G401.6 (cell line): ENCODE measurements around the gene ACOX2.
"Not testable (repeated sequence)": the region's sequence is repeated elsewhere in the genome, so short reads cannot be mapped to it uniquely, and the experiment has no call there.

Experiments used
- FAIRE-seq: peaks from 2 replicates; lab custom pipeline; 2012; peaks lifted over from hg19 to GRCh38; lab: Jason Lieb, UNC

The ACOX2 gene

DNA sequence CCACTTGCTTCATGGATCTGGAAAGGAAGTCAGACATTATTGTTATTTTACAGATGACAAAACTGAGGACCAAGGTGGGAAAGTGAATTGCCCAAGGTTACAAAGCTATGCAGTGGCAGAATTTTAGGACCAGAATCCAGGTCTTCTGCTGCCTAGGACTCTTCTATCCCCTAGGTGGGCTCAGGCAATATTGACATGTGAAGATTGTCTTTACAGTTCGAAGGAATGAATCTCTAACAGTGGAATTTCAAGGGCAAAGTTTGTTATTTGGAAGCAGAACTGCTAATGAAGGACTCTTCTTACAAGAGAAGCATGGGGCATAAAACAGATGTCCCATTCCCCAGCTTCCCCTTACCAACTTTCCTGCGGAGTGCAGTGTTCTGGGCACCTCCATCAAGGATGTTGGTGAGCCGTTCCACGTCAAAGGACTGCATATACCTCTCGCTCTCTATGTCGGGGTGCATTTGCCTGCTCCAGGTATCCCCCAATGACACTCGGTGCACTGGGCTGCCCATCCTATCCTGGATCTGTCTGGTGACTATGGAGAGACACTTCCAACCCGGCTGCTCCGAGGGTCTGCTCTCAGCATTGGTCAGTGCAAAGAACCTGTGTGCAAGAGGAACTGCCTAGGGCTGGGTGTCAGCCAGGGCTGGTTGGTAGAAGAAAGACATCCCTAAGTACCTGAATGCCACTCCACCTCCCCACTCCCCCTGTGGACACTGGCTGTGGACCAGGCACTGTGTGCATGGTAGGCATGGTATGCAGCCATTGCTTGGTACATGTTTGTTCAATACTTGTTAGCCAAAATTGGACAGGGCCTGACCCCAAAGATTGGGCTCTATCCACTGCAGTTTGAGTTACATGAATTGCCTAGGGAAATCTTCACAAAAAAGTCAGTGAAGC is 2.1 kb downstream of the ACOX2 start:
- no peak for FAIRE-seq

GRCh38 chr3:58532794-58533220 is 4.2 kb downstream of the ACOX2 start:
- FAIRE-seq, result peak; percentile 62

- no peak for FAIRE-seq
These were observed 5.0 kb downstream of the ACOX2 start for GRCh38 chr3:58531956-58532355.

DNA sequence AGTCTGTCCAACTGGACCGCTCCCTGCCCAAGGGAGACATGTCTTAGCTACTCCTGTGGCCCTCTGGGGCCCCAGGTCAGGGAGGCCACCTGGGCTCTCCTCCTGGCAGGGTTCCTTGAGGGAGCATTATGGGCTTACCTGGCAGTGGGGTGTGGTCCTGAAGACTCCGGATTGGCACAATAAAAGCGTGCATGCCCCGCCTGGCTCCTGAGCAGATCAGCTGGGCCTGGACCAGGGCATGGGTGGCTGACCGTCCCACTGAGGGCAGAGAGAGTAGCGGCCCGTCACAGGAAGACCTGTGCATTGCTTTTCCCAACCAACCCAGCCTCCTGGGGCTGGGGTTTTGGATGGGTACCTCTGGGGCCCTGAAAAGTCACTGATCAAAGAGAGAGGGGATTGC is 5.4 kb downstream of the ACOX2 start:
- FAIRE-seq, result no peak

DNA sequence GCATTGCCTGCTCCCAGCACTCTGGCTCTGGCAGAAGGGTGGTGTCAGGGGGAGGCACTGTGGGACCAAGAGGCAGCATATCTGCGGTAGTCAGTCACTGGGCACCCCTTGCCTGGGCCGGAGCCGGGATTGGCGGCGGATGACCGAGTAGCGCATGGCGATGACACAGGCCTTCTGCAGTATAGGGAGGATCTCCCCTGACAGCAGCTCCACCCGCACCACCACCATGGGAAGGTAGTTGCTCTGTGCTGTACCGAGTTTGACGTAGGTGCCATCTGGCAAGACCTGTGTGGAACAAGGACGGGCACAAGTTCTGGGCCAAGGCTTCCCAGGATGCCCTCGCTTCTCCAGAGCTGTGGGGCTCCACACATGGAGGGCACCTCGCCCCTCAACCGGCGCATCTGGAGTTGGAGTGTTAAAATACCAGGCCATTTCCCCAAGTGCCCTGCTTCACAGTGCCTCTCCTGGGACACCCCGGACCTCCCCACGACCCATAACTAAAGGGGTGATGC is 6.6 kb downstream of the ACOX2 start:
- no peak for FAIRE-seq

- peak; percentile 40 for FAIRE-seq
These were observed 7.3 kb downstream of the ACOX2 start for GRCh38 chr3:58529516-58530353.

DNA sequence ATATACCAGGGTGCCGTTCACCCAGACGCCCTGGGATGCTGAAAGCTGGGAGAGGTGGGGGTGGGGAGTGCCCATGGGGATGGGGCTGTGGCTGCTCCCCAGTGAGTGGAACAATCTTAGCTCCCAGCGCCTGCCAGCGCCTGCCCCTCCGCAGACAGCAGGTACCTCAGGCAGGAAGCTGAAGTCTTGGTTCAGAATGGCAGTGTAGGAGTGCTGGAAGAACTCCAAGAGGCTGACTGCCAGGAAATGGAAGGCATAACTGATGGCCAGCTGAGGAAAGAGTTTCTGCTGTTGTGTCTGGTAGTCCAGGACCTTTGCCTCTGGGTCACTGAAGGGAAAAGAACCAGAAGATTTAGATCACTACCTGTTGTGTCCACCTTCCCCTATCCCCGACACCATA is 8.4 kb downstream of the ACOX2 start:
- FAIRE-seq, result no peak

DNA sequence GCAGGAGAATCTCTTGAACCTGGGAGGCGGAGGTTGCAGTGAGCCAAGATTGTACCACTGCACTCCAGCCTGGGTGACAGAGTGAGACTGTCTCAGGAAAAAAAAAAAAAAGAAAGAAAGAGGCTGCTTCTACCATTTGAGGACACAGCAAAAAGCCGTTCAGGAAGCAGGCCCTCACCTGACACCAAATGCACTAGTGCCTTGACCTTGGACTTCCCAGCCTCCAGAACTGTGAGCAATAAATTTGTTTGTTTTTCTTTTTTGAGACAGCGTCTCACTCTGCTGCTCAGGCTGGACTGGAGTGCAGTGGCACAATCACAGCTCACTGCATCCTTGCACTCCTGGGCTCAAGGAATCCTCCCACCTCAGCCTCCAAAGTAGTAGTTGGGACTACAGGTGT is 9.6 kb downstream of the ACOX2 start:
- FAIRE-seq, result not testable (repeated sequence)

DNA sequence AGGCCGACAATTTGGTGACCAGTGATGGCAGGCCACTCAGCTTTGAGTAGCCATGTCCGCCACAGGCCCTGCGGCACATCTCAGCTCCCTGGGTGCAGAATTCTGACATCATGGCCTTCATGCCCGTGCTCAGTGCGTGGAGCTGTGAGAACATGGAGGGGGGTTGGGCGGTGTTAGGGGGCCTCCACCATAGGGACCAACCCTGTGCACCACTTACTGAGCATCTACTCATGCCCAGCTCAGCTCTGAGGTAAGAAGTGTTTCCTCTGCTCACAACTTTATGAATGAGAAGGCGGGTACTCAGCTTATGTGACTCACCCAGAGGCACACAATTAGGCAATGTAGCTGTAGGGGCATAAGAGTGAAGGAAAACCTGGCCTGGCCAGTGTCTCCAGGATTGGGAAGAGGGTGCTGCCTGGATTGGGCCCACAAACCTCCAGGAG is 10.5 kb downstream of the ACOX2 start:
- peak; percentile 77 for FAIRE-seq

DNA sequence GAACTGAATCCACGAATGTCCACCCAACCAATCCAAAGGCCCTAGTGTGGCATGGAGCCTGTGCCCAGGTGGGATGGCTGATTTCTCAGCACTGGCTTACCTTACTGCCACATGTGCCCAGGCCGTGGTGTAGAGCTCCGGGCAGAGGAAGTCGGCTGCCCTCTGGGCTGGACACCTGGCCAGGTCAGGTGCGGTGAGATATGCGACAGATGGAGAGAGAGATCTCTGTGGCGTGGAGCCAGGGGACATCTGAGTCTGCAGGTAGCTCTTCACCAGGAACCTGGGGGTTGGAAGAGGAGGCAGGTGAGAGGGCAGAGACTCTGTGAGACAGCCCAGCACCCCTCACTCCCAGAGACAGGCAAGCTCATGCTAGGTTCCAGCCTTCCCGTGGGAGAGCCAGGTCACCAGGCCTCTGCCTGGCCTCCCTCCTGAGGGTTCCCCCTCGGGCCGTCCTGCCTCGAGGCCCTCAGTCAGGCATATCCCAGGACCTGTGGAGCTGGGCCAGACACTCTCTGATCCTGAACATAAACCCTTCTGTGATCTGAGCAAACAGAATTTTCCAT is 12.6 kb downstream of the ACOX2 start:
- no peak for FAIRE-seq

DNA sequence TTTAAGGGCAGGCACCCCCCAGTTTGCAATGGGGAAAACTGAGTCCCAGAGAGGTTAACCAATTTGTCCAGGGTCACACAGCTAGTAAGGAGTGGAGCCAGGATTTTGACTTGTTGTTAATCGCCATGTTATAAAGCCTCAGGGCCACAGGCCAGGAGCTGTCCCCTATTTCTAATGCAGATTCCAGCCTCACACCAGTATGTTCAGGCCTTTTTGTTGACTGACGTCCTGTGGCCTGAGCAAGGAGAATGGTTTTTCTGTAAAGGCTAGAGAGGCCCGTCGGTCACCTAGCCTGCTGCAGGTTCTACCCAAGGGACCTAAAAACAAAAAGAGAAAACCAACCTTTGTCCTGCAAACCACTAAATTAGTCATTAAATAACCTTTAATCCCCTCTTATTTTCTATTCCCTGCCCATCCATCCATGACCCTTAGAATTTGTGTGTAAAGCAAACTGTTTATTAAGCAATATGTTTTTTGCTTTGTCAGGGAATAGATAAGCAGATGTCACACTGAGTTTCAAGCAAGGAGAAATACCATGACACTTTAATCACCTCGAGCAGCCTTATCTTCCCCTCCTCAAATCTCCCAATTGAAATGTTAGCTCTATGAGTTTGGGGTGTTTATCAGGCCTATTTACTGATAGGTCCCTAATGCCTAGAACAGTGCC is 14.1 kb downstream of the ACOX2 start:
- no peak for FAIRE-seq

DNA sequence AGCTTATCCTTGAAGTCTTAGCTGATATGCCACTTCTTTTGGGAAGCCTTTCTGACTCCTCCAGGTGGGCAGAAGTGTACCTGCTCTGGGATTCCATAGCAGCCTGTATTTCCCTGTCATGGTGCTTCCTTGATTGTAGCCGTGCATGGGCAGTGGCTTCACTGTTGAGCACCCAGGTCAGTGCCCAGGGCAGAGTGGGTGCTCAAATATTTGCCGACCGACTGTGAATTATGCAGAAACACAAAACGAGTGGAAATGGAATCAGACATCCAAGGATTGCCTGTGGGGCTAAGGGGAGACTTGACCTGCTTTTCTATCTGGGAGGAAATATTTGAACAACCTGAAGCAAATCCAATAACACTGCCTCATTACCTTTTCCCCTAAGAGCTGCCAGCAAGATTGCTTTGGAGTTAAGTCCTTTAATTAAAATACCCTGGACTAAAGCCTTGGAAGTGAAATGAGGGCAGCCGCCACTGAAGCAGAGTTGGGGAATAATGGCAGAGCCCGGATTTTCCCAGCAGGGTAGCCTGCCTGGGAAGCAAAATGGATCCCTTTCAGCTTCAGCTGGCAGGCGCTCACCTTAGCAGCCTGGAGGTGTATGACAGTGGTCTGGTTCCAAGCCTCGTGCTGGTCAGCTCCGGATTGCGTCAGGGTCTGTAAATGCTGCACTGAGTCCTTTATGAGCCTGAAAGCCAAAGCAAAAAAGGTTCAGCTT is 14.9 kb downstream of the ACOX2 start:
- FAIRE-seq, result peak; percentile 83

DNA sequence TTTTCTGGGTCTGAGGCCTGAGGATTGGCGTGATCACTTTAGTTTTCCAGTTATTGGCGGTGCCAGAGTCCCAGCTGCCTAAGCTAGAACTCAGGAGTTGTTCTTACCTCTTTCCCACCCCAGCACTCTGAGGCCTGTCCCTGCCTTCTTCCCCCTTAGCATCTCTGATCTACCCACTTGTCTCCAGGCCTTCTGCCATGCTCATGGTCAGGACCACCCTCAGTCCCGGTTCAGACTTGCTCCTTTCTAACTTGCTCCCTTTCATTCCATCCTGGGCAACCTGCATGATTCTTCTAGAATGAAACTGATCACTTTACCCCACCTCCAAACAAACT is 15.7 kb downstream of the ACOX2 start:
- no peak for FAIRE-seq

GRCh38 chr3:58520403-58521335 is 16.3 kb downstream of the ACOX2 start:
- FAIRE-seq, result no peak

DNA sequence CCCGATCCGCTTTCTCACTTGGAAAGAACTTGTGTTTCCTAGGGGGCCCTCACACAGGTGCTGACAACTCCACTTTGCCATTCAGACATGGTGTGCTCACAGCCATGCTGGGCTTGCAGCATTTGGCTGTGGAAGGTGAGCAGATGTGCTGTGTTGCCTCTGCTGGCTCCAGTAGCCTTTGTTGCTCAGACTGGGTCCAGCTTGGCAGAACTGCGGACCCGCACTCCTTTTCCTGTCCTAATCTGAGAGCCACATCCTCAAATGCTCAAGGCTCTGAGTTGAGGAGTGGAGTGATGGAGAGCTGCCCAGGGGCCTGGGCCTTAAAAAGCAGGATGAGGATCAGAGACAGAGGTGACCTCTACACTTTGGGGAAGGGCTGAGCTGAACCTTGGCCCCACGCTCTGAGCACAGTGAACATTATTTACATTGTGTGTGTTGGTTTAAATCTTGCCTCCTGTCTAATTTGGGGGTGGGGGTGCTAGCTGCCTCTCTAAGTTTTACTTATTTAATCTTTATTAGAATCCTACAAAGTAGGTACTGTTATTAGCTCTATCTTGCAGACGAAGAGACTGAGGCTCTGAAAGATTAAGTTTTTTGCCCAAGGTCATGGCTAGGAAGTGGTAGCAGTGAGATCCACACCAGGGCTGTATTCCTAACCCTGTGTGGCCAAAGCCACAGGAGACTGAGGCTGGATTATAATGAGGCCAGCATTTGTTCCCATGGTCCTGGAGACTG is 17.2 kb downstream of the ACOX2 start:
- FAIRE-seq, result no peak

DNA sequence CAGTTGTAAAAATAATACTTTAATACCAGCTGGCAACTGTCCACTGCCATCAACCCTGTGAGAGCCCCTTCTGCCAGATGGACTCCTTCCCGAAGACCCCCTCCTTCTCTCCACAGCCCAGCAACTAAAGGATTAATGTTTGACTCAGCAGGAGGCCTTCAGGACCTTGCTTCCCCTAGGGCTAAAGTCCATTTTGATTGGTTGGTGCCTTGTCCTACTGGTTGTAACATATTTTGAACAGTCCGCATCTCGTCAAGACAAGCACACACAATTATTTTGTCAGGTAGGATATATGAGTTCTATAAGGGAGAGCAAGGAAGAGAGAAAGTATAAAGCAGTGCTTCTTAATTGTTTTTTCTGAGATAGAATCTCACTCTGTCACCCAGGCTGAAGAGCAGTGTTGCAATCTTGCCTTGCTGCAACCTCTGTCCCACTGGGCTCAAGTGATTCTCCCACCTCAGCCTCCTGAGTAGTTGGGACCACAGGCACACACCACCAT is 18.6 kb downstream of the ACOX2 start:
- FAIRE-seq, result no peak

DNA sequence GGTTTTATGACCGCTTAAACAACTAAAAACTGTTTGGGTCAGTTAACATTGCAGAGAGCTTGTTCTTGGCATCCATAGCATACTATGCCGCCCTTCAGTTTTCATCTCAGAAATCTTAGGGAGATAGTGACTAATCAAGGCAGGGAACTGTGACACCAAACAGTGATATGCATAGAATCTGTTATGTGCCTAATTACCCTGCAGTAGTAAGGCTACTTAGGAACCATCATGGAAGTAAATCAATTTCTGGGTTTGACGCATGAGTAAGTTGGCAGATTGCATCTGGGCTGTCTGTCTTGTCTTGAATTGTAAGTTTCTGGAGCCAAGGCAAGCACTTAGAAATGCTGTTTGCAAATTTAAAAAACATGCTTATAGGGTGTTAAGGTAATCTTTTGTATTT is 22.6 kb downstream of the ACOX2 start:
- no peak for FAIRE-seq

DNA sequence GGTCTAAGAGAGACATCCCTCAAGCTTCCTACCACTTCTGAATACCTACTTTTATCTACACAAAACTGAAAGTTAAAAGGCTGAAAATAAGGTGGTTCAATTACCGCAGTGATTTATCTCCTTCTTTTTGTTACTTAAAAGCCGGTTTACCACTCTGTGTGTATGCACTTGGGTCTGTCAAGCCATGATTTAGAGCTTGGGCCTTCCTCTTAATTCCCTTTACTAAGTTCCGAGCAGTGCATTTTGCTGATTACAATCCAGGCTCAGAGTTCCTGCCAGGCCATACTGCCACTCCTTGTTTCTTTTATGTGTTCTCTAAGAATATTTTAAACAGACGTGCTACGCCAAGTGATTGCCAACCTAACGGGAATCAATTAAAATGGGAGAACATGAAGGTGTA is 28.6 kb downstream of the ACOX2 start:
- no peak for FAIRE-seq

GRCh38 chr3:58507356-58508078 is 29.5 kb downstream of the ACOX2 start:
- FAIRE-seq, result no peak
